Panc1 (cell line): ENCODE measurements around the gene CCDC191.

Experiments used
- CTCF ChIP-seq: fragments of 450-650 bp; IDR thresholded peaks from 2 replicates; pipeline ENCODE4 v1.5.1; 2017; ENCODE audit warnings: mild to moderate bottlenecking
- POLR2AphosphoS5 ChIP-seq: IDR thresholded peaks from 2 replicates; pipeline ENCODE4 v1.6.1; 2012; ENCODE audit warnings: mild to moderate bottlenecking, low read depth, low read length, moderate library complexity

- no peak for TF ChIP-seq CTCF
- TF ChIP-seq POLR2AphosphoS5, result no peak
These were observed 141.7 kb downstream of the CCDC191 start for GRCh38 chr3:113914646-113915045.
